ENCODE data around the gene DALRD3.
A peak's percentile ranks its signal among the peaks of the same experiment; 100 is the strongest.

DNA sequence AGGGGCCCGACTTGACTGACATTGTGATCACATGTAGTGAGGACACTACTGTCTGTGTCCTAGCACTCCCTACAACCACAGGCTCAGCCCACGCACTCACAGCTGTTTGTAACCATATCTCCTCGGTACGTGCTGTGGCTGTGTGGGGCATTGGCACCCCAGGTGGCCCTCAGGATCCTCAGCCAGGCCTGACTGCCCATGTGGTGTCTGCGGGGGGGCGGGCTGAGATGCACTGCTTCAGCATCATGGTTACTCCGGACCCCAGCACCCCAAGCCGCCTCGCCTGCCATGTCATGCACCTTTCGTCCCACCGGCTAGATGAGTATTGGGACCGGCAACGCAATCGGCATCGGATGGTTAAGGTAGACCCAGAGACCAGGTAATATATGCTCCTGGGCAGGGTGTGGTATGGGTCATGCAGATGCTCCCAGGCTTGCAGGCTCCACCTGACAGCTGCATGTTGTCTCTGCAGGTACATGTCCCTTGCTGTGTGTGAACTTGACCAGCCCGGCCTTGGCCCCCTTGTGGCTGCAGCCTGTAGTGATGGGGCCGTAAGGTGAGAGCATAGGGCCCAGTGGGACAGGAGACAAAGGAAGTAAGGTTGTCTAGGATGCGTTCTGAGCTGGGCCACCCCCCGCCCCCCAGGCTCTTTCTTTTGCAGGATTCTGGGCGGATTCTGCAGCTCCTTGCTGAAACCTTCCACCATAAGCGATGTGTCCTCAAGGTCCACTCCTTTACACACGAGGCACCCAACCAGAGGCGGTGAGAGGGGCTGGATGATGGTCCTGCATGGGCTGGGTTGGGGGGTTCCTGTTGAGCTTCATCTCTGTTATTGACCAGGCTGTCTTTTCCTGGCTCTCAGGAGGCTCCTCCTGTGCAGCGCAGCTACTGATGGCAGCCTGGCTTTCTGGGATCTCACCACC lies 4.4 kb downstream of the DALRD3 start:
- TF ChIP-seq, protein P1, sequence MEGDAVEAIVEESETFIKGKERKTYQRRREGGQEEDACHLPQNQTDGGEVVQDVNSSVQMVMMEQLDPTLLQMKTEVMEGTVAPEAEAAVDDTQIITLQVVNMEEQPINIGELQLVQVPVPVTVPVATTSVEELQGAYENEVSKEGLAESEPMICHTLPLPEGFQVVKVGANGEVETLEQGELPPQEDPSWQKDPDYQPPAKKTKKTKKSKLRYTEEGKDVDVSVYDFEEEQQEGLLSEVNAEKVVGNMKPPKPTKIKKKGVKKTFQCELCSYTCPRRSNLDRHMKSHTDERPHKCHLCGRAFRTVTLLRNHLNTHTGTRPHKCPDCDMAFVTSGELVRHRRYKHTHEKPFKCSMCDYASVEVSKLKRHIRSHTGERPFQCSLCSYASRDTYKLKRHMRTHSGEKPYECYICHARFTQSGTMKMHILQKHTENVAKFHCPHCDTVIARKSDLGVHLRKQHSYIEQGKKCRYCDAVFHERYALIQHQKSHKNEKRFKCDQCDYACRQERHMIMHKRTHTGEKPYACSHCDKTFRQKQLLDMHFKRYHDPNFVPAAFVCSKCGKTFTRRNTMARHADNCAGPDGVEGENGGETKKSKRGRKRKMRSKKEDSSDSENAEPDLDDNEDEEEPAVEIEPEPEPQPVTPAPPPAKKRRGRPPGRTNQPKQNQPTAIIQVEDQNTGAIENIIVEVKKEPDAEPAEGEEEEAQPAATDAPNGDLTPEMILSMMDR (IDR thresholded peaks at IDR 0.05), result peak; percentile 32
- TF ChIP-seq EP300 (IDR thresholded peaks at IDR 0.05) (no peak), PHF8 (IDR thresholded peaks at IDR 0.05; ENCODE audit: borderline replicate concordance, low read depth) (no peak), ESRRA (IDR thresholded peaks at IDR 0.05; ENCODE audit: borderline replicate concordance, low read length) (no peak), ZSCAN20 (CRISPR knock-in tag; IDR thresholded peaks at IDR 0.05) (no peak), KDM1A (IDR thresholded peaks at IDR 0.05; ENCODE audit: low read depth) (no peak), CHD2 (IDR thresholded peaks at IDR 0.05; ENCODE audit: low read length, partially characterized antibody) (no peak), CBX2 (IDR thresholded peaks at IDR 0.05; ENCODE audit: borderline replicate concordance, low read depth) (no peak), BHLHE40 (IDR thresholded peaks at IDR 0.05; ENCODE audit: low read depth, low read length) (no peak), FOSL2 (IDR thresholded peaks at IDR 0.05) (no peak), FOSL2 (CRISPR knock-in tag; IDR thresholded peaks at IDR 0.05) (no peak), CEBPB (IDR thresholded peaks at IDR 0.05) (no peak), POLR2AphosphoS2 (conservative IDR thresholded peaks at IDR 0.05; ENCODE audit: low read length) (no peak)
- TF ChIP-seq, protein P2, sequence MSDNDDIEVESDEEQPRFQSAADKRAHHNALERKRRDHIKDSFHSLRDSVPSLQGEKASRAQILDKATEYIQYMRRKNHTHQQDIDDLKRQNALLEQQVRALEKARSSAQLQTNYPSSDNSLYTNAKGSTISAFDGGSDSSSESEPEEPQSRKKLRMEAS (IDR thresholded peaks at IDR 0.05), result no peak
